ENCODE measurements around the gene XCL1.
A peak's percentile ranks its signal among the peaks of the same experiment; 100 is the strongest.
"Not testable (repeated sequence)": the region's sequence is repeated elsewhere in the genome, so short reads cannot be mapped to it uniquely, and the experiment has no call there.

Gene XCL1, protein sequence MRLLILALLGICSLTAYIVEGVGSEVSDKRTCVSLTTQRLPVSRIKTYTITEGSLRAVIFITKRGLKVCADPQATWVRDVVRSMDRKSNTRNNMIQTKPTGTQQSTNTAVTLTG

GRCh38 chr1:168576245-168576688 lies at the start of gene XCL1:
Gene XCL1, plus strand, starts transcription at chr1:168576605. Its CDS starts 33 bp downstream, at chr1:168576638.
- DNase-seq = peak; percentile 21

DNA sequence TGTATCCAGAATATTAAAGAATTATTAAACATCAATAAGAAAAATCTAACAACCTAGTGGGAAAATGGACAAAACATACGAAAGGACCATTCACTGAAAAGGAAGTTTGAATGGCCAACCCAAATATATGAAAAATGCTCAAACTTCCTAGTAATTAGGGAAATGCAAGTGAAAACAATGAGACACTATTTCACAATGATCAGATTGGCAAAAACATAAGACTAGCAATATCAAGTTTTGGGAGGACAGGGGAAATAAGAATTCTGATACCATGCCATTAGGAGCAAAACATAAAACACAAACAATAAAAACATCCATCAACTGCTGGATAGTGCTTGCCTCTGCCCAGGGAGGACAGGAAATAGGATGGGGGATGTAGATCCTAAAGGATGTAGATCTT lies 46.9 kb upstream of the XCL1 start:
- no peak for DNase-seq

DNA sequence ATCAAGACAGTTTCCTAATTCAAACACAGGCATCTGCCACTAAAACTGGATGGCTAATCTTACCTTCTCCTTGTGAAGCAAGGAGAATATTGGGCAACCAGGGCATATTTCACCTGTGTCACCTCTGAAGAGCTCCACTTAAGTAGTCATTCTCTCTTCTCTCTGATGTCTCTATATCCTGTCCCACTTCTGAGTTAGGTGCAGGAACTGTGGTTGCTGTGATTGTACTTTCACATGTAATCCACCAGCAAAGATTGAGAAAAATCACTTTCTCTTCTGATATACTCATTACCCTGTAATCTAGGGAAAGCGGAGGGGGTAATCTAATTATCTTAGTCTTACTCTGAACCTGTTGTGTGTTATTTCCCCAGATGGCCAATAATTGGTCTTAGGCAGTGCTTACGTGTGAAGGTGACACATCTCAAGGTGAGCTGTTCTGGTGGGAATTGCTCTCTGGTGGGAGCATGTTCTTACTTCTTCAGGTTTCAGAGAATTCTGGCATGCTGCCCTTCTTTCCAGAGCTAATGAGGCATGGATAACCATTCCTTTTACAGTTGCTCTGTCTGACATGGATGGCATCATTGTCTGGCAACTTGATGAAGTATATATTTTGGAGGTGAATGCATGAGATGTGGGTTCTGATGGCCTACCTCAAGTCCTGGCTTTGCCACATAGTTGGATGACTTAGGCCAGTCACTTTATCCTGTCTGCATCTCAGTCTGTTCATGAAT lies 44.6 kb upstream of the XCL1 start:
- peak; percentile 64 for DNase-seq

GRCh38 chr1:168535536-168535935 lies 40.9 kb upstream of the XCL1 start:
- DNase-seq = peak; percentile 71

DNA sequence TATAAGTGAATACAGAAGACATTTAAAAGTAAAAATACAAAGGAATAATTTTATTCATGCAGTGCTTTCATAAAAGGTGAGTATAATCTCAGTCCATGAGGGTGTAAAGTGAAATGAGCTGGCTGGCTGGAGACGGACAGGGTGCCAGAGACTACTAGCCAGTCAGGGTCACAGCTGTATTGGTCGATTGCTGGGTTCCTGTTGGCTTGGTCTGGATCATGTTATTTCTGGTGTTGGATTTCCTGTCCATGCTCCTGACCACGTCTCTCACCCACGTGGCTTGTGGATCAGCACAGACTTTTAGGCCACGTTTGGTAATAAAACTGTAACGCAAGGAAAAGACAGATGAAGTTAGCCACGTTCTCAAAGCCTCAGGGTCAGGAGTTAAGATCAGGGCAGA lies 35.6 kb upstream of the XCL1 start:
- DNase-seq = not testable (repeated sequence)

DNA sequence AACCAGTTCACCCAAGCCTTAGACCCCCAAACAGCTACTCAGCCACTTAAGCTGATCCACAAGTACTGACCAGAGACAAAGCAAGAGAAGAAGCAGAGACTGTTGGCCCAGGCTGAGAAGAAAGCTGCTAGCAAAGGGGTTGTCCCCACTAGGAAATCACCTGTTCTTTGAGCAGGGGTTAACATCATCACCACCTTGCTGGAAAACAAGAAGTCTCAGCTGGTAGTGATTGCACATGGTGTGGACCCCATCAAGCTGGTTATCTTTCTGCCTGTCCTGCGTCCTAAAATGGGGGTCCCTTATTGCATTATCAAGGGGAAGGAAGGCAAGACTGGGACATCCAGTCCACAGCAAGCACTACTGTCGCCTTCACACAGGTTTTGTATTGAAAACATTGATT lies 33.4 kb upstream of the XCL1 start:
- not testable (repeated sequence) for DNase-seq

GRCh38 chr1:168543840-168544498 lies 32.4 kb upstream of the XCL1 start, which contains the start of gene XCL2:
Gene XCL2, minus strand, starts transcription at chr1:168543997. Its CDS starts 33 bp downstream, at chr1:168543964.
- DNase-seq = not testable (repeated sequence)

GRCh38 chr1:168545678-168546552 lies 30.5 kb upstream of the XCL1 start:
- DNase-seq = not testable (repeated sequence)

GRCh38 chr1:168546553-168546895 lies 29.9 kb upstream of the XCL1 start:
- DNase-seq = not testable (repeated sequence)

DNA sequence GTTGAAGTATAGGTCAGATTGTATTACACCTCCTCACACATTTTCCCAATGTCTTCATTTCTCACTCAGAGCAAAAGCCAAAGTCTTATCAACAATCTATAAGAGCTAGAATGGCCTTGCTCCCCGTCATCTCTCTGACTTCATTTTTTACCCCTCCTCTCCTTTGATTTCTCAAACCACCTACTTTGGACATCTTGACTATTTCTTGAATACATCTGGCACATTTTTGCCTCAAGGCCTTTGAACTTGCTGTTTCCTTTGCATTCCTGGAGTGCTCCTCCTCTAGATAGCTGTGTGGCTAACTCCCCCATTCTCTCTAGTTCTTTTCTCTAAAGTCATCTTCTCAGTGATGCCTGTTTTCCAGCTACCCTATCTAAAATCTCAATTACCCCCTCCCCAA lies 25.4 kb upstream of the XCL1 start:
- DNase-seq = no peak

- DNase-seq = no peak
These were observed 24.7 kb upstream of the XCL1 start for GRCh38 chr1:168551688-168552087.

DNA sequence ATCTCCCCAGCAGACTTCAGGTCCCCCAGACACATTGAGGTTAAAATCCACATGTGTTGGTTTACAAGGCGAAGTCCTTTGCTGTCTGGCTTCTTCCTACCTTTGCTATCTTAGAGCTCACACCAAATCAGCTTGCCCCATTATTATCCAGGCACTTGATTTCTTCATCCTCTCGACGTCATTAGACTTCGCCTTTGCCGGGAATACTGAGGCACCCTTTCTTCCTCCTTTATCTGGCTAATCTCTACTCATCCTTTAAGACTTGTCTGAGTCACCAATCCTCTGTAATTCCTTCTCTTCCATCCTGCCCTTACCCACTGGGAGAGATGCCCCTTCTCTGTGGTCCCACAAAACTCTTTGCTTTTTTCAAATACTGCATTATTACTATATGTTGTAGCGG lies 23.4 kb upstream of the XCL1 start:
- no peak for DNase-seq

DNA sequence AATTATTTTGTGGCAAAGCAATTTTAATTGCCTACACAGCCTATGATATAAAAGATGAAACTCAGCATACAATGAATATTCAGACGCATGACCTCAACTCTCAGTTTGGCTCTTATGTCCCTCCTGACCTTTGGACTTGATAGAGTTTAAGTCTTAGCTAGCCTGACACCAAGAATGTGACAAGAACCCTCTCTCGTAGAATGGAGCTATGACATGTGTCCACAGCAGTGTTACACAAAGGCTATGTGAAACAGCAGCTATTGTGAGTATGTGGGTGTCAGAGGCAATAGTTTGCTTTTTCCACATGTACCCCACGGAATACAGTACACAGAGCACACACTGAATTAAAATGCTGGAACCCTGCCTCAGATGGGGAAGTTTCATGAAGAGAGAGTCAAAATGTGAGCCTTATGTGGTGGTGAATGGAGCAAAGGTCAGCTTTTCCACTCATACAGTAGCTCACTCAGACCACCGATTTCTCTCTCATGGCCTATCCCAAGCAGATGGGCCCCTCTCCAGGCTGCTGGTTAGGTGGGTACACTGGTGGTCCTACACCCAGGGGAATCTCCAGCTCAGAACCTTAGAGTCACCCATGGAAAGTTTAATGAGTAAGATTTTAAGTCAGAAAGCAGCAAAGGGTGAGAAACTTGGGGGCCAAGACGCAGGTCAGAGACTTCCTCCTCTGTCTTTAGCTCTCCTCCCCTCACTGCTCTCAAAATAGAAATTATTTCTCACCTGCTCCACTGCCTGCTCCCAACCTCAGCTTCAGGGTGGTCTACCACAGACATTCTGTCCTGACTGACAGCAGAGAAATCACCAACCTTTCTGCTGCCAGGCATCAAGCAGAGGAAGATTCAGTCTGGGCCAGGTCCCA lies 22.5 kb upstream of the XCL1 start:
- no peak for DNase-seq

GRCh38 chr1:168554603-168555483 lies 21.6 kb upstream of the XCL1 start:
- DNase-seq = no peak

GRCh38 chr1:168555508-168556046 lies 20.8 kb upstream of the XCL1 start:
- DNase-seq = no peak

GRCh38 chr1:168556647-168557046 lies 19.8 kb upstream of the XCL1 start:
- DNase-seq = no peak

DNA sequence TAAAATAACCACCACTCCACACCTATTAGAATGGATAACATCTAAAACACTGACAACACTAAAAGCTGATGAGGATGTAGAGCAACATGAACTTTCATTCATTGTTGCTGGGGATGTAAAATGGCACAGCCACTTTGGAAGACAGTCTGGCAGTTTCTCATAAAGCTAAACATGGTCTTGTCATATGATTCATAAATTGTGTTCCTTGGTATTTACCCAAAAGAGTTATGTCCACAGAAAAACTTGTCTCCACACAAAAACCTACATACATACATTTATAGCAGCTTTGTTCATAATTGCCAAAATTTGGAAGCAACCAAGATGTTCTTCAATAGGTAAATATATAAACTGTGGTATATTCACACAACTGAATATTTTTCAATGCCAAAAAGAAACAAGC lies 16.0 kb upstream of the XCL1 start:
- DNase-seq = no peak

DNA sequence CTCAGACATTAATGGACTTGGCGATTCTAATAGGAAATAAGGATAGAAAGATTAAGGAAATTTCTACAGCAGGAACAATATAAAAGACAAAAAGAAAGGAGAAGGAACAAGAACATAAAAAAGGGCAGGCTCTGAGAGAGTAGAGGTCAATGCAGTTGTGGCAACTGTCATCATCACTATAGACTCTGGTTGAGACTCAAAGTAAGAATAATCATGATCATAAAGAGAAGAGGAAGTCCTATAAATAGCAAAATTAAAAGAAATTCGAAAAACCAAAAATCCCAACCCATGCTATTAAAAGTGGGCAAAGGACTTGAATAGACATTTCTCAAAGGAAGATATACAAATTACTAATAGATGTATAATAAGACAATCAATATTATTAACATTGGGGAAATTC lies 14.4 kb upstream of the XCL1 start:
- no peak for DNase-seq

GRCh38 chr1:168565825-168566224 lies 10.6 kb upstream of the XCL1 start:
- no peak for DNase-seq

GRCh38 chr1:168567007-168567406 lies 9.4 kb upstream of the XCL1 start:
- DNase-seq = no peak

DNA sequence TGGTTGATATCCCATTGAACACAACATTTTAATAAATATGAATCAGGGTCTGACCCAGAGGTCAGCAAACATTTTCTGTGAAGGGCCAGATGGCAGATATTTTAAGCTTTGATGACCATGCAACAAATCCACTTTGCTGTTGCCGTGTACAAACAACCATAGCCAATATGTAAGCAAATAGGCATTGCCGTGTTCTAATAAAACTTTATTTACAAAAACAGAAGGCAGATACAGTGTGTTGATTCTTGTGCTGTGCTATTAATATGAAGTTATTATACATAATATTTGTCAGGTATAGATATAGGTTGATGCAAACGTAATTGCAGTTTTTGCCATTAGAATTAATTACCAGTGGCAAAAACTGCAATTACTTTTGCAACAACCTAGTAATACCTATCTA lies 8.8 kb upstream of the XCL1 start:
- no peak for DNase-seq

Measured in CD4-positive, alpha-beta T cell treated with Interleukin-4 for 4 hours (primary cell).